Kidney tubule cell (primary cell): ENCODE data around the gene CPS1.

ENCODE experiments used
- DNase-seq: peaks from one replicate; pipeline ENCODE4 v3.0.0-alpha.2; 2018; ENCODE audit warnings: low spot score

The CPS1 gene

GRCh38 chr2:210546424-210547208 lies 9.8 kb upstream of the CPS1 start:
- DNase-seq: no peak

- no peak for DNase-seq
These were observed 8.4 kb upstream of the CPS1 start for GRCh38 chr2:210548031-210548430.

GRCh38 chr2:210548878-210549384 lies 7.5 kb upstream of the CPS1 start:
- no peak for DNase-seq

- no peak for DNase-seq
These were observed 5.4 kb upstream of the CPS1 start for GRCh38 chr2:210551001-210551400.

GRCh38 chr2:210553373-210553772 lies 3.0 kb upstream of the CPS1 start:
- peak; percentile 76 for DNase-seq

- no peak for DNase-seq
These were observed 844 bp upstream of the CPS1 start for GRCh38 chr2:210555555-210555954.

GRCh38 chr2:210557721-210558120 lies 1.3 kb downstream of the CPS1 start:
- DNase-seq: no peak

- DNase-seq: peak; percentile 56
These were observed 2.3 kb downstream of the CPS1 start for GRCh38 chr2:210558708-210559107.

GRCh38 chr2:210559182-210559581 lies 2.8 kb downstream of the CPS1 start:
- DNase-seq: no peak

GRCh38 chr2:210561475-210561874 lies 5.1 kb downstream of the CPS1 start:
- no peak for DNase-seq

GRCh38 chr2:210562091-210562490 lies 5.7 kb downstream of the CPS1 start:
- peak; percentile 54 for DNase-seq

- no peak for DNase-seq
These were observed 6.2 kb downstream of the CPS1 start for GRCh38 chr2:210562502-210563080.

GRCh38 chr2:210567279-210567678 lies 10.9 kb downstream of the CPS1 start:
- DNase-seq: no peak

- DNase-seq: peak; percentile 52
These were observed 11.7 kb downstream of the CPS1 start for GRCh38 chr2:210568108-210568507.

- peak; percentile 53 for DNase-seq
These were observed 21.1 kb downstream of the CPS1 start for GRCh38 chr2:210577263-210578071.

GRCh38 chr2:210584834-210585233 lies 28.4 kb downstream of the CPS1 start:
- DNase-seq: peak; percentile 76

- DNase-seq: no peak
These were observed 30.0 kb downstream of the CPS1 start for GRCh38 chr2:210586381-210586780.

- DNase-seq: no peak
These were observed 35.3 kb downstream of the CPS1 start for GRCh38 chr2:210591663-210592062.

- no peak for DNase-seq
These were observed 36.3 kb downstream of the CPS1 start for GRCh38 chr2:210592726-210593125.

- DNase-seq: no peak
These were observed 36.8 kb downstream of the CPS1 start for GRCh38 chr2:210593166-210593565.

- DNase-seq: no peak
These were observed 41.8 kb downstream of the CPS1 start for GRCh38 chr2:210598219-210598618.

- DNase-seq: no peak
These were observed 43.1 kb downstream of the CPS1 start for GRCh38 chr2:210599476-210599875.

- DNase-seq: no peak
These were observed 48.3 kb downstream of the CPS1 start for GRCh38 chr2:210604666-210605065.
